Measurements from ENCODE around the gene NLRP6.

Gene NLRP6

GRCh38 chr11:329886-330253 lies 51.7 kb downstream of the NLRP6 start (continued):
- TF ChIP-seq TSHZ2 (CRISPR knock-in tag; IDR thresholded peaks at IDR 0.05) (no peak), ARNTL (CRISPR knock-in tag; IDR thresholded peaks at IDR 0.05; ENCODE audit: borderline replicate concordance, low read depth) (no peak), BACH2 (CRISPR knock-in tag; IDR thresholded peaks at IDR 0.05; ENCODE audit: borderline replicate concordance) (no peak), GLIS3 (CRISPR knock-in tag; IDR thresholded peaks at IDR 0.05) (no peak)

- no peak for ATAC-seq
- TF ChIP-seq ARNTL (CRISPR knock-in tag; IDR thresholded peaks at IDR 0.05; ENCODE audit: borderline replicate concordance, low read depth) (no peak), ZFP30 (CRISPR knock-in tag; IDR thresholded peaks at IDR 0.05) (no peak), ESRRG (CRISPR knock-in tag; IDR thresholded peaks at IDR 0.05) (no peak), TOX (CRISPR knock-in tag; IDR thresholded peaks at IDR 0.05; ENCODE audit: borderline replicate concordance) (no peak), CSRNP3 (CRISPR knock-in tag; IDR thresholded peaks at IDR 0.05) (no peak), ZNF8 (CRISPR knock-in tag; IDR thresholded peaks at IDR 0.05) (no peak), RARB (CRISPR knock-in tag; IDR thresholded peaks at IDR 0.05) (no peak), ISL1 (CRISPR knock-in tag; IDR thresholded peaks at IDR 0.05) (no peak), TSHZ2 (CRISPR knock-in tag; IDR thresholded peaks at IDR 0.05) (no peak), GLIS3 (CRISPR knock-in tag; IDR thresholded peaks at IDR 0.05) (no peak), POU6F1 (CRISPR knock-in tag; IDR thresholded peaks at IDR 0.05; ENCODE audit: borderline replicate concordance, low read depth) (no peak), PATZ1 (CRISPR knock-in tag; IDR thresholded peaks at IDR 0.05; ENCODE audit: borderline replicate concordance) (no peak), SNAI2 (CRISPR knock-in tag; IDR thresholded peaks at IDR 0.05) (no peak)
Measured at GRCh38 chr11:330307-330693, 52.1 kb downstream of the NLRP6 start.

GRCh38 chr11:330694-331357 lies 52.6 kb downstream of the NLRP6 start:
- no peak for ATAC-seq
- no peak for TF ChIP-seq CSDC2 (CRISPR knock-in tag; IDR thresholded peaks at IDR 0.05)
- TF ChIP-seq CSRNP3 (CRISPR knock-in tag; IDR thresholded peaks at IDR 0.05) = no peak
- no peak for TF ChIP-seq PPARA (CRISPR knock-in tag; IDR thresholded peaks at IDR 0.05; ENCODE audit: borderline replicate concordance)

Measured in SK-N-SH treated with all-trans-retinoic acid at 6 μM for 48 hours (cell line).